OCI-LY1 (cell line): ENCODE measurements around the gene FAXC.

Experiments used
- CTCF ChIP-seq: fragments of 200-600 bp; sonication (generic), shearing (Covaris generic); IDR thresholded peaks from 2 replicates; pipeline ENCODE4 v1.5.1; 2017; ENCODE audit warnings: mild to moderate bottlenecking, antibody characterized with exemption, low read length, moderate library complexity, mixed read lengths
- EZH2 ChIP-seq: fragments of 200-600 bp; sonication (generic), shearing (Covaris generic); IDR thresholded peaks from 2 replicates; pipeline ENCODE4 v1.8.0; 2017; ENCODE audit warnings: borderline replicate concordance, mixed run types, mild to moderate bottlenecking, antibody characterized with exemption, low read length, moderate library complexity, mixed read lengths

- TF ChIP-seq CTCF (no peak), EZH2 (no peak)
These were observed 7.2 kb upstream of the FAXC start for GRCh38 chr6:99356641-99357040.
